Measurements from ENCODE around the gene CDKL4.
"Not testable (repeated sequence)": the region's sequence is repeated elsewhere in the genome, so short reads cannot be mapped to it uniquely, and the experiment has no call there.

The CDKL4 gene

DNA sequence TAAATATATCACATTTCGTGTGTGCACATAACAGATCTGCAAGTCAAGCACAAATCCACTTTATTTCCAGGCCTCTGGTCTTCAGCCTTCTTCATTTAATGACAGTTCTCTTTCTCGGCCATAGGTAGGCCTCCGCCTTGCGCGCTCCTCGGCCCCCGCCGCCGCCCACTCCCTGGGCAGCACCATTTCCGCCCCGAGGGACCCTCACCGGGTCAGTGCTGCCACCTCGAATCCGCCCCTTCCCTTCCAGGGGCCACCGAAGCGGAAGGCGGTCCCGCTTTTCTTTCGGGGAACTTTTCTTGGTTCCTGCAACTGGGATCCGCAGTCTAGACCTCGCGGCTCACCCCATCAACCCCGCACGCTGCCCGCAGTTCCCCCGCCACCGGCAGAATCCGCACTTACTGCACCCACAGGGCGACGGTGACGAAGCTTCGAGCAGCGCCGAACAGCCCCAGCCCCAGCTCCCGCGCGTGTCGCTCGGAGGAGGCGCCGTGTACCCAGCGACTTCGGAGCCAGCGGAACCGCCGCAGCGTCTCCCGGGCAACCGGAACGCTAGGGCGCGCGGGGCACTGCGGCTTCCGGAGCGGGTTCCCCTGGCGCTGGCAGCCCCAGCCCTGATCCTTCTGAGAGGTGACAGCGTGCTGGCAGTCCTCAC, at the start of gene CDKL4:
TSS of gene CDKL4 (minus strand) at position 502 of the 655 bp plus-strand sequence.
- no peak for DNase-seq (ENCODE audit: low read depth in 1 of 2, low spot score in 1 of 2)

DNA sequence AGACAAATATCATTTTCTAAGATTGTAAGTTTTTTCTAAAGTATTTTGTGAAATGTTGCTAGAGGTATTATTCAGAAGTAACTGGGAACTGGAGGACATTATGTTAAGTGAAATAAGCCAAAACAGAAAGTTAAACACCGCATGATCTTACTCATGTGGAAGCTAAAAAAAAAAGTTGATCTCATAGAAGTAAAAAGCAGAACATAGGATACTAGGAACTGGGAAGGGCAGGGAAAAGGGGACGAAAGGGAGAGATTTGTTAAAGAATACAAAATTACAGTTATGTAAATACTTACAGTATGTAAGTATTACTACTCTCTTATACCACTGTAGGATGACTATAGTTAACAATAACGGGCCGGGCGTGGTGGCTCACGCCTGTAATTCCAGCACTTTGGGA, 46.7 kb upstream of the CDKL4 start:
- no peak for DNase-seq (ENCODE audit: low read depth in 1 of 2, low spot score in 1 of 2)

DNA sequence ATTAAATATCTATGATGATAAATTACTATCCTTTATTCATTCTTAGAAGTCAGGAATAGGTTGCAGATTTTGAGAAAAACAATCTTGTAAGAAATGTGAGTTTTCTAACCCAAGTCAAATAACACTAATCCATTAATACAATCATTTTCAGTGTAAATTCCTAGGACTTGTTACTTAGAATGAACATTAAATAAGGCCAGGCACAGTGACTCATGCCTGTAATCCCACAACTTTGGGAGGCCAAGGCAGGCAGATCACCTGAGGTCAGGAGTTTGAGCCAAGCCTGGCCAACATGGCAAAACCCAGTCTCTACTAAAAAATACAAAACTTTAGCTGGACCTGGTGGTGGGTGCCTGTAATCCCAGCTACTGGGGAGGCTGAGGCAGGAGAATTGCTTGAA, 45.8 kb upstream of the CDKL4 start:
- DNase-seq (ENCODE audit: low read depth in 1 of 2, low spot score in 1 of 2): no peak

DNA sequence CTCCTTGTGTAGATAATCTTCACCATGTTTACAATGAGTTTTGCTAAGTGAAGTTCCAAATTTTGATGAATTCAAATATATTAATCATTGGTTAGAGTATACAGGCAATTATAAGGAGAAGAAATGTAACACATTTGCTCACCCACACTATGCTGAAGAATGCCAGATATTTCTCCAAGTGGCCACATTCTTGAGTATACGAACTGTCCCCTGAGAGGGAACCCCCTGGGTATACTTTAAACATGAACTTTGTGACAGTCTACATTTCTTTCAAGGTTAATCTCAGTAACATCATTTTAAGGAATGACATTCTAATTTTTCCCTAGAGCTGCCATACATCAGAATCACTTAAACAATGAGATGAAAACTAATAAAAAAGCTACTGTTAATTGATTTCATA, 39.8 kb upstream of the CDKL4 start:
- DNase-seq (ENCODE audit: low read depth in 1 of 2, low spot score in 1 of 2): no peak

DNA sequence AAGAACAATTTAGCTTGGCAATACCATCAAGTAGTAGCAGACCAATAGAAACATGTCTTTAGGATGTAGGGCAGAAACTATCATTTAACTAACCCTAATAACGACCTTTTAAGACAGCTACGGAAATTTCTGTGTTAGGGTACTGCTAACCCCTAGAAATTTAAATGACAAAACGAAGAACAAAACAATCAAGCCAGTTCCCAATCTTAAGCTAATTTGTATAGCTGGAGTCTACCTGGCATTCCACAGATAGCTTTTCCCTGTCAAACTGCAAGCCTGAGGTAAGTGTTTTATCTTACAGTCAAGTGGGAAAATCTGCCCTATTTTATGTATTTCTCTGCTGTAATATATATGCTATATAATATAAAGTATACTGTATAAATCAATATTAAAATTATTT, 37.6 kb upstream of the CDKL4 start:
- DNase-seq (ENCODE audit: low read depth in 1 of 2, low spot score in 1 of 2): no peak

DNA sequence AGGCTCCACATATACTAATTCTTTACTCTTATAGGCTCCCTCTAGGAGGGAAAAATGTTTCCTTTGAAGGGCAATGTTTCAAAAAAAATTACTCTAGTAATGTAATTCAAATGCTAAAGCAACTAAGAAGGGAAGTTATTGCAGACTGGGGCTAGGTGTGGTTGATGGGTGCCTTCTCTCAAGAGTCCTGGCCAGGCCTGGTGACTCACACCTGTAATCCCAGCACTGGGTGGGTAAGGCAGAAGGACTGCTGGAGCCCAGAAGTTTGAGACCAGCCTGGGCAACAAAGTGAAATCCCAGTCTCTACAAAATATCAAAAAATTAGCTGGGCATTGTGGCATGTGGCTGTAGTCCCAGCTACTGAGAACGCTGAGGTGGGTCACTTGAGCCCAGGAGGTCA, 31.2 kb upstream of the CDKL4 start:
- no peak for DNase-seq (ENCODE audit: low read depth in 1 of 2, low spot score in 1 of 2)

DNA sequence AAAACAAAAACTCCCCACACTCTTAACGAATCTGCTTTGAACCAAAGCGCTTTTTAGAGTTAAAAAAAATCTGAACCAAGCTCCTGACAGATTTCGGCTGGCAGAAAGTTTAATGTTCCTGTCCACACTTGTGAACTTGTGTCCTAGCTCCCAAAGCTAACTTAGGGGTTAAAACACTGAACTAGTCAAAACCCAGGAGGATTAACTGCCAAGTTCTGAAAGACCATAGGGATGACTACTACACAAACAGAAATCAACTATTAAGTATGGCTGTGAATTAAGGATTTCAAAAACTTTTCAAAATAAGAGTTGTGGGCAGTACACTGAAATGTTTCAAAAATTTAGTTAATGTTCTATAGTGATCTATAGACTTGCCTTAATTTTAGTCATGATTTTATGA, 26.2 kb upstream of the CDKL4 start:
- no peak for DNase-seq (ENCODE audit: low read depth in 1 of 2, low spot score in 1 of 2)

DNA sequence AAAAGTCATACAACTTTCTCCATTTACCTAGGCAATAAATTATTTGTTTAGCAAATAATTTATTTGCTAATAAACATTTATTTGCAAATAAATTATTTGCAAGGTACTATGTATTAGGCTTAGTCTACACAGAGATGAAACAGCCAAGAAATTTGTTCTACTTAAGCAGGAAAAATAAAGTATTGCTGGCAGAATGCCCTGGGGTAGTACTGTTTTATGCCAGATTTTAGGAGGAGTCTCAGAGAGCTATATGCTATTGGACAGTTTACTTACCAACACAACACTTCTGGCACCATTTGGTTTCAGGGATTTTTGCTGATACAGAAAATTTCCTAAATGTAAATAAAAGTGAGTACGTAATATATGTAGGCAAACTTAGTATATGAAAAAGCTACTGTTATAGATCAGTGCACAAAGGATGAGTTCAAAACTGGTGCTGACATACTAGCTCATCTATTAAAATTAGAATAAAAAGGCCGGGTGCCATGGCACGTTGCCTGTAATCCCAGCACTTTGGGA, 23.2 kb upstream of the CDKL4 start:
- DNase-seq (ENCODE audit: low read depth in 1 of 2, low spot score in 1 of 2): no peak

DNA sequence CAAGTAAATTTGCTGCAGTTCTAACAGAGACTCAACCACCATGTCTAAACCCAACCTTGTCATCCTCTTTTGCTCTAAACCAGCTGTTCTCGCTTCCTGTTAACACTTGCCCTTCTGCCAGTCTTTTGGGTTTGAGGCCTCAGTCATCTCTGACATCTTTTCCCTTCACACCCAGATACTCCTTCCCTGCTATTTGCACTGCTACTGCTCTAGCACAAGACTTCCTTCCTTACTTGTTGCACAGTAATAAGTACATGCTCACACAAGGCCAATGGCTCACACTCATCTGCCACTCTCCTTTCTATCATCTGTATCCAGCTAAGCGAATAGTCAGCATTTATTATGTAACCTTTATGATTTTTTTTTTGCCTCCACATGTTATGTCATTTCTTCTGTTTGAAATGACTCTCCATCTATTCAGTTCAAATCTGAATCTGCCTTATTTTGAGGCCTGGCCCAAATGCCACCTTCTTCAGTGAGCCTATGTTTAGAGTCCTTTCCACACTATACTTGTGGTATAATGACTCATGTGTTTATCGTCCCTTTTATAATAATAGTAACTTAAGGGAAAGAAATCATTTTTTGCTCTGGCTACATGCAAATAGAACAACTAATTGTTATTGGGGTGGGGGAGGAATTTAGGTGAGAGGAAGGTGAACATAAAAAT, 22.5 kb upstream of the CDKL4 start:
- no peak for DNase-seq (ENCODE audit: low read depth in 1 of 2, low spot score in 1 of 2)

DNA sequence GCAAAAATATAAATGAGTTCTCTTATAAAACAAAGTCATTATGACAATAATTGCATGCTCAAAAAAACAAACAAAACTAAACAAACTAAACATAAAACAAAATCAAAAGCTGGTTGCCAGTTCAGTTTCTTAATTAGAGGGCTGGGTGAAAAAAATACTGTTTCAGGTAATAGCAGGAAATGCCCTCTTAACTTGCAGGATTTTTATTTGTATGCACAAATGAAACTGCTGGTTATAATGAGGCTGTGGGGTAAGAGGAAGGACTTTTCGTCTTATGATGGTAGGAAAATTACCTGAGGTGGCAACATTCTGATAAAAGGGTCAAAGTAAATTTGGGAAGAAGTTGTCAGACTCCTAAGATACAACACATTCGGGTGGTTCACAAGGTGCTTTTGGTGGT, 21.5 kb upstream of the CDKL4 start:
- no peak for DNase-seq (ENCODE audit: low read depth in 1 of 2, low spot score in 1 of 2)

DNA sequence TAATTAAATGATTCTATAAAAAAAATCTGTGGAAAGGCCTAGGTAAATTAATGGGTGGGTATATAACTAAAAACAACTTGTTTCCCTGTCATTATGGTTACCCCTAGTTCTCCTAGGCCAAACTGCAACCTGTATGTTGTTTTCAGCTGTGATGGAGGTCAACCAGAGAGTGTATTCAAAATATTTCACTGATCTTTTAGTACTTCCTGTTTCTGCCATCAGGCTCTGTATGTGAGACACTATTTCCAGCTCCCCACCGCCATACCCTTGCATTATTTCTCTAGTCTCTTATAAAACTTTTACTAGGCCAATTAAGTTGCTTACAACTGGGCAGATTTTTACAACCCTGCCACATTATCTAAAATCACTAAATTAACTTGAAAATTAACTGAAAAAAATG, 21.0 kb upstream of the CDKL4 start:
- DNase-seq (ENCODE audit: low read depth in 1 of 2, low spot score in 1 of 2): no peak

DNA sequence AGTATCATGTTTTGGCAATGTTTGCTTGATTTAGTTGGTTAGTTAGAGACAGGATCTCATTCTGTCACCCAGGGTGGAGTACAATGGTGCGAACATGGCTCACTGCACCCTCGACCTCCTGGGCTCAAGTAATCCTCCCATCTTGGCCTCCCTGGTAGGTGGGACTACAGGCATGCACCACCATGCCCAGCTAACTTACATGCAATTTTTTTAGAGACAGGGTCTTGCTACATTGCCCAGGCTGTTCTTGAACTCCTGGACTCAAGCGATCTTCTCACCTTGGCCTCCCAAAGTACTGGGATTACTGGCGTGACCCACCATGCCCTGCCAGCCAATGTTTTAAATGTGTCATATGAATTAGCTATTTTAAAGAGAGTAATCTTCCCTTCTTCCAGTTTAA, 16.3 kb upstream of the CDKL4 start:
- DNase-seq (ENCODE audit: low read depth in 1 of 2, low spot score in 1 of 2): no peak

DNA sequence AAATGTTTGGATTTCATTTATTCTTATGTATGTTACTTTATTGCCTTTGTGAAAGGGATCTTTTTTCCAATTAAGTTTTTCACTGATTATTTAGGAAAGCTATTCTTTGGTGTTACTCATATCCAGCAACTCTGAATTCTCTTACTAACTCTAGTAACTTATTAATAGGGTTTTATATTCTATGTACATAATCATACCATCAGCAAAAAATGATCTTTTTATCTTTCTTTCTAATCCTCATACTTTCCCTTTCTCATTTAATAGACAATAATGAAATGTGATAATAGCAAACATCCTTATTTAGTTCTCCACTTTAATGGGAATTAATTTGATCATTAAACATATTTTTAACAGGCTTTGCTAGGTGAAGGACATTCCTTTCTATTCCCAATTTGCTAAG, 12.3 kb upstream of the CDKL4 start:
- no peak for DNase-seq (ENCODE audit: low read depth in 1 of 2, low spot score in 1 of 2)

DNA sequence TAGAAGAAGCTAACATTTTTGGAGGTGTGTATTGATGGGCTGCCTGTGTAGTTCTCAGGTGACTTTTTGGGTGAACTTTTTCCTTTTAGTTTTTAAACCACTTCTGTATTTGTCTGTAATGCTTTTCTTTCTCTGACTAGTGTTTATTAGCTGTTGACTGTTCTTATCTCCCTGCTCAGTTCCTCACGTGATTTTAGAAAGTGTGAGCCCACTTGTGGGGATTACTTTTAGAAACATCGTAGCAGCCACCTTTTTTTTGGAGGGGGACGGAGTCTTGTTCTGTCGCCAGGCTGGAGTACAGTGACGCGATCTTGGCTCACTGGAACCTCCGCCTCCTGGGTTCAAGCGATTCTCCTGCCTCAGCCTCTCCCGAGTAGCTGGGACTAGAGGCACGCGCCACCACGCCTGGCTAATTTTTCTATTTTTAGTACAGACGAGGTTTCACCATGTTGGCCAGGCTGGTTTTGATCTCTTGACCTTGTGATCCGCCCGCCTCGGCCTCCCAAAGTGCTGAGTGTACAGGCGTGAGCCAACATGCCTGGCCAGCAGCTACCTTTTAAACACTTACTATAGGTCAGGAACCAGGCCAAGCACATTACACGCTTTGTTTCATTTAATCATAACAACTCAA, 9.2 kb upstream of the CDKL4 start:
- no peak for DNase-seq (ENCODE audit: low read depth in 1 of 2, low spot score in 1 of 2)

DNA sequence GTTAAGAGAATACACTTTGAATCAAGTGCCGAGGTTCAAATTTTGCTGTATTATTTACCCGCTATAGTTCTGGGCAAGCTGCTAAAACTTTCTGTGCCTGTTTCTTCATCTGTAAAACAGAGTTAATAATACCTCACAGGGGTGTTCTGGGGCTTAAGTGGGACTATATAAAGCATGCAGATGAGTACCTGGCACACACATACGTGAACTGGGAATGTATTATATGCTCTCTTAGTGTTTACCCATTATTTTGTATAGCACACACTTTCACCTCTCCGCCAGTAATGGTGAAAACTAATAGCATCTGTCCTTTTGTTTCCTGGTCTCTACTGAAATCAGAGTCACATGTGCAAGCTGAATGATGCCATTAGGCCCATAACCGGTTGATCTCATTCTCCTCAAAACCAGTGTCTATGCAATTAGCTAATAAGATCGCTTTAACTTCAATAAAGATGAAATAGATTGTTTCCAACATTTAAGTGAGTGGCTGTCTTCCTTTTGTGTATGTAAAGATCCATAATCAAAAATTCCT, 3.8 kb upstream of the CDKL4 start:
- no peak for DNase-seq (ENCODE audit: low read depth in 1 of 2, low spot score in 1 of 2)

DNA sequence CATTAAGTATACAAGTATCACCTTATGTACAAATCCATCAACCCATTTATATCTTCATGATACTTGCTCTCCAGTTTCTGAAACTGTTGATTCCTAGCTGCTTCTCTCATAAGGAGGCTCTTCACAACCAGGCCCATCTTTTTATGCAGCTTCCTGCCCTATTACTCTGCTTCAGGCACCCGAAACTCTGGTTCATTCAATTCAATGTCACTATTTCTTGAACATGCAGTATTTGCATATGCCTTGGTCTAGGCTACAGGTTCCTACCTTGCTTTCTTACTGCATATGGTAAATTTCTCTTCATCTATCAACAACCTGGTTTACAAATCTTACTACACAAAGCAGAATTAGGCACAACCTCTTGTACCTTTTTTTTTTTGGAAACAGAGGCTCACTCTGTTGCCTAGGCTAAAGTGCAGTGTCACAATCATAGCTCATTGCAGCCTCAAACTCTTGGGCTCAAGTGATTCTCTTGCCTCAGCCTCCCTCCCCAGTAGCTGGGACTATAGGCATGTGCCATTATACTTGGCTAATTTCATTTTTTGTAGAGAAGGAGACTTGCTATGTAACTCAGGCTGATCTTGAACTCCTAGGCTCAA, 2.7 kb upstream of the CDKL4 start:
- DNase-seq (ENCODE audit: low read depth in 1 of 2, low spot score in 1 of 2): no peak

DNA sequence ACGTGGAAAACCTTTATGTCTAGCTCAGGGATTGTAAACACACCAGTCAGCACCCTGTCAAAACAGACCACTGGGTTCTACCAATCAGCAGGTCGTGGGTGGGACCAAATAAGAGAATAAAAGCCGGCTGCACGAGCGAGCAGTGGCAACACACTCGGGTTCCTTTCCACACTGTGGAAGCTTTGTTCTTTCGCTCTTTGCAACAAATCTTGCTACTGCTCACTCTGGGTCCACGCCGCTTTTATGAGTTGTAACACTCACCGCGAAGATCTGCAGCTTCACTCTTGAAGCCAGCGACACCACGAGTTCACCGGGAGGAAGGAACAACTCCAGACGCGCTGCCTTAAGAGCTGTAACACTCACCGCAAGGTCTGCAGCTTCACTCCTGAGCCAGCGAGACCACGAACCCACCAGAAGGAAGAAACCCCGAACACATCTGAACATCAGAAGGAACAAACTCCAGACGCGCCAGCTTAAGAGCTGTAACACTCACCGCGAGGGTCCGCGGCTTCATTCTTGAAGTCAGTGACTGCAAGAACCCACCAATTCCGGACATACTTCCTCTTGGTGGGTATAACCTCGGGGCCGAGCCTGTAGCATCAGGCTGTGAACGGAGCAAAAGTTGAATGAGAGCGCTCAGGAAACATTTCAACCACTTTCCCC, 1.3 kb upstream of the CDKL4 start:
- DNase-seq (ENCODE audit: low read depth in 1 of 2, low spot score in 1 of 2): not testable (repeated sequence)

DNA sequence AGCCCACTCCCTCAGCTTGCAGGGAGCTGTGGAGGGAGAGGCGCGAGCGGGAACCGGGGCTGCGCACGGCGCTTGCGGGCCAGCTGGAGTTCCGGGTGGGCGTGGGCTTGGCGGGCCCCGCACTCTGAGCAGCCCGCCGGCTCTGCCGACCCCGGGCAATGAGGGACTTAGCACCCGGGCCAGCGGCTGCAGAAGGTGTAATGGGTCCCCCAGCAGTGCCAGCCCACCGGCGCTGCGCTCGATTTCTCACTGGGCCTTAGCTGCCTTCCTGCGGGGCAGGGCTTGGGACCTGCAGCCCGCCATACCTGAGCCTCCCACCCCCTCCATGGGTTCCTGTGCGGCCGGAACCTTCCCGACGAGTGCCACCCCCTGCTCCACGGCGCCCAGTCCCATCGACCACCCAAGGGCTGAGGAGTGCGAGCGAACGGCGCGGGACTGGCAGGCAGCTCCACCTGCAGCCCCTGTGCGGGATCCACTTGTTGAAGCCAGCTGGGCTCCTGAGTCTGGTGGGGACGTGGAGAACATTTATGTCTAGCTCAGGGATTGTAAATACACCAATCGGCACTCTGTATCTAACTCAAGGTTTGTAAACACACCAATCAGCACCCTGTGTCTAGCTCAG, 582 bp upstream of the CDKL4 start:
- DNase-seq (ENCODE audit: low read depth in 1 of 2, low spot score in 1 of 2): not testable (repeated sequence)

DNA sequence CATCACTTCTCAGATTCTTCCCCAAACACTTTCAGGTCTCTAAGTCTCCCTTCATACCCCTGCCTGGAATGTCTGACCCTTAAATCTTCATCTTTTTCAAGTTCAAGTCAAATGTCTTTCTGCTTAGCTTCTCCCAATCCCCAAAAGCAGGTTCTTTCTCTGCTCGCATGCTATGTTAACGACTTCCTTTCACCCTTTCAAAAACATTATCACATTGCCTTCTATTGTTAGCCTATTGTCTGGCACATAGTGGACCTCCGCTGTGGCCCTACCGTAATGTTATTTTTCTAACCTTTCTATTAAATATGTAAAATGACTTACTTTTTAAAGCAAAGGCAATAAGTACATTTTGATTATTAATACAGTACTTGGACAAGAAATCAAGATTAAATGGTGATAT, 2.2 kb downstream of the CDKL4 start:
- no peak for DNase-seq (ENCODE audit: low read depth in 1 of 2, low spot score in 1 of 2)

DNA sequence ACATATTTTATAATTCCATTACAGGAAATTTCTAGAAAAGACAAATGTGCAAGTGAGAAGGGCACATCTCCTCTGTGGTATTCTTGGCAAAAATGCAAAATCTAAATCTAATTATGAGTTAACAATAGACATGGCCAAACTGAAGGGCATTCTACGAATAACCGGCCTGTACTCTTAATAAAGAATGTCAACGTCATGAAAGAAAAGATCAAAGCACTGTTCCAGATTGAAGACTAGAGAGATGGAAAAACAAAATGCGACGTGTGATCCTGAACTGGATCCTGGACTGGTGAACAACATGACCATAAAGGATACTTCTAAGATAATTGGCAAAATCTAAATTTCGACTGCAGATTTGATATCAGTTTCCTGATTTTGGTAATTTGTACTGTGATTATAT, 3.0 kb downstream of the CDKL4 start:
- no peak for DNase-seq (ENCODE audit: low read depth in 1 of 2, low spot score in 1 of 2)

DNA sequence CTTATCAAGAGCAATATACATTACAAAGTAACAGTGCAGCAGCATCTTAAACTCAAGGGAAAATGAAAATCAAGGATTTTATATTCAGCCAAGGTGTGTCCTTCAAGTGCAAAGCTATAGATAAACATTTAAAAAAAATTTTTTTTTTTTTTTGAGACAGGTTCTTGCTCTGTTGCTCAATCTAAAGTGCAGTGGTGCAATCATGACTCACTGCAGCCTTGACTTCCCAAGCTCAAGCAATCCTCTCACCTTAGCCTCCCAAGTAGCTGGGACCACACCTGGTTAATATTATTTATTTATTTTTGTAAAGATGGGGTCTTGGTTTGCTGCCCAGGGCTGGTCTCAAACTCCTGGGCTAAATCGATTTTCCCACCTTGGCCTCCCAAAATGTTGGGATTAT, 9.0 kb downstream of the CDKL4 start:
- DNase-seq (ENCODE audit: low read depth in 1 of 2, low spot score in 1 of 2): no peak
